Measurements from ENCODE around the gene NFATC3.

The NFATC3 gene

DNA sequence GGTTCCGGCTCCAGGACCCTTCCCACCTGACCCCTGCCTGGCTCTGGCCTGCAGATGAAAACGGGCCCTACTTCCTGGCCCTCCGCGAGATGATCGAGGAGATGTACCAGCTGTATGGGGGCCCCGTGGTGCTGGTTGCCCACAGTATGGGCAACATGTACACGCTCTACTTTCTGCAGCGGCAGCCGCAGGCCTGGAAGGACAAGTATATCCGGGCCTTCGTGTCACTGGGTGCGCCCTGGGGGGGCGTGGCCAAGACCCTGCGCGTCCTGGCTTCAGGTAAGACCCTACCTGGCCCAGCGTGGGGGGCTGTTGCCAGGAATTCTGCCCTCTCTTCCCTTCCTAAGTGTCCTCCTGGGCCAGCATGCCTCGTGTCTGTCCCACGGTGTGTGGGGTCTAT, 170.5 kb downstream of the NFATC3 start:
- no peak for DNase-seq

DNA sequence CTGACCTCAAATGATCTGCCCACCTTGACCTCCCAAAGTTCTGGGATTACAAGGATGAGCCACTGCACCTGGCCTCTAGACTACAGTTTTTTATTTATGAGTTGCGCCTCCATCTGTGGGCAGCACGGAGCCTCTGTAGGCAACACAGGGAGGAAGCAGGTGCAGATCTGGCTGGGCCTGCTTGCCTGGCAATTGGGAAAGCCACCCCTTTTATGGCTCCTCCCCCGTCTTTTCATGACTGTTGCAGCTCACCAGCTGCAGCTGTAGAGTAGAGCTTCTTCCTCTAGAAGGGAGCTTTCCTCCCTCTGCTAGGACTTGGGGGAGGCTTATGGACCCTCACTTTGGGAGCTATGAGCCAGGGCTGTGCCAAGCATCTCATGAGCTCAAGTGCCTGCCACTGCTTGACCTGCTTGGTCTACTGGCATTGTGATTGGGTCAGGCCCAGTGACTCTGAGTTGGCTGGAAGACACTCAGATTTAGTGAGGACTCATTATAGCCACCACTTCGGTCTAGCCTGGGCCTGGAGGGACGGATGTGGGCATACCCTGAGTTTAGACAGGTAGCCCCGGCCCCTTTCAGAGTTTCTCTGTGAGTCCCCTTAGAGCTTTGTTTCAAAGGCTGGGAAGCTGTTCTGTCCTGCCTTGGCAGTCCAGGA, 172.2 kb downstream of the NFATC3 start:
- no peak for DNase-seq

DNA sequence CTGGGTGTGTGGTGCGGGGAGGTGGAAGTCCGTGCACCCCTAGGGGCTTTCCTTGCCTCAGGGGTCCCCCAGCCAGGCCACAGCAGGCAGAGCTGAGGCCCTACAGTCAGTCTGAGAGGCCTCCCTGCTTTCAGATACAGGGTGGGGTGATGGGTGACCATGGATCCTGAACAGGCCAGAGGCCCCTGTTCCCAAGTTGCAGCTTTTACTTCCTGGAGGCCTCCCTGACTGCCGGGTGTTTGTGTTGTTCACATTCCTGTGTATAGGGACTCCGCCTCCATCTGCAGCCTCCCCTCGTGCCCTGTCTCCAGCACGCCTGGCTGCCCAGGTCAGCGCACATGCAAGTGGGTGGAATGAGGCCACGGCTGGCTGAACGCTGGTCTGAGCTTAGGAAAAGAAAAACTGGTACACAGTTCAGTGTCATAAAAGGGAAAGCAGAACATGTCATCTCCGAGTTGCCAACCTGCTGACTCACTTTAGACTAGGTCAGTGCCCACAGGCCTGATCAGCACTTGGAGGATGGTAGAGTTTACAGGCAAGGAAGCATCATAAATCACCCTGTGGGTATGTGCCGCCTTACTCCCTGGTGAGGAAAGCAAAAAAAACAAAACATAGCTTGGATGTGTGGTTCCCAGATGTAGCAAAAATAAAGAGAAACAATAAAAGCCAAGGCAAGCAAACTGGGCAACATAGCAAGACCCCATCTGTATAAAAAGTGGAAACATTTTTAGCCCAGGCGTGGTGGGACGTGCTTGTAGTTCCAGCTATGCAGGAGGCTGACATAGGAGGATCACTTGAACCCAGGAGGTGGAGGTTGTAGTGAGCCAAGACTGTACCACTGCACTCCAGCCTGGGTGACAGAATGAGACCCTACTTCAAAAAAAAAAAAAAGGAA, 173.0 kb downstream of the NFATC3 start:
- no peak for DNase-seq

DNA sequence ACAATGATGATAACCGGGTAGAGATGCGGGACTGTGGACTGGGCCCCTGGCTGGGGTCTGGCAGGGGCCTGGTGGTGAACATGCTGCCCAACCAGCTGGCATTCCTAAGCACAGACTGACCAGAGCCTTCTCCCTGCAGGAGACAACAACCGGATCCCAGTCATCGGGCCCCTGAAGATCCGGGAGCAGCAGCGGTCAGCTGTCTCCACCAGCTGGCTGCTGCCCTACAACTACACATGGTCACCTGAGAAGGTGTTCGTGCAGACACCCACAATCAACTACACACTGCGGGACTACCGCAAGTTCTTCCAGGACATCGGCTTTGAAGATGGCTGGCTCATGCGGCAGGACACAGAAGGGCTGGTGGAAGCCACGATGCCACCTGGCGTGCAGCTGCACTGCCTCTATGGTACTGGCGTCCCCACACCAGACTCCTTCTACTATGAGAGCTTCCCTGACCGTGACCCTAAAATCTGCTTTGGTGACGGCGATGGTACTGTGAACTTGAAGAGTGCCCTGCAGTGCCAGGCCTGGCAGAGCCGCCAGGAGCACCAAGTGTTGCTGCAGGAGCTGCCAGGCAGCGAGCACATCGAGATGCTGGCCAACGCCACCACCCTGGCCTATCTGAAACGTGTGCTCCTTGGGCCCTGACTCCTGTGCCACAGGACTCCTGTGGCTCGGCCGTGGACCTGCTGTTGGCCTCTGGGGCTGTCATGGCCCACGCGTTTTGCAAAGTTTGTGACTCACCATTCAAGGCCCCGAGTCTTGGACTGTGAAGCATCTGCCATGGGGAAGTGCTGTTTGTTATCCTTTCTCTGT, 174.0 kb downstream of the NFATC3 start:
- DNase-seq = no peak

DNA sequence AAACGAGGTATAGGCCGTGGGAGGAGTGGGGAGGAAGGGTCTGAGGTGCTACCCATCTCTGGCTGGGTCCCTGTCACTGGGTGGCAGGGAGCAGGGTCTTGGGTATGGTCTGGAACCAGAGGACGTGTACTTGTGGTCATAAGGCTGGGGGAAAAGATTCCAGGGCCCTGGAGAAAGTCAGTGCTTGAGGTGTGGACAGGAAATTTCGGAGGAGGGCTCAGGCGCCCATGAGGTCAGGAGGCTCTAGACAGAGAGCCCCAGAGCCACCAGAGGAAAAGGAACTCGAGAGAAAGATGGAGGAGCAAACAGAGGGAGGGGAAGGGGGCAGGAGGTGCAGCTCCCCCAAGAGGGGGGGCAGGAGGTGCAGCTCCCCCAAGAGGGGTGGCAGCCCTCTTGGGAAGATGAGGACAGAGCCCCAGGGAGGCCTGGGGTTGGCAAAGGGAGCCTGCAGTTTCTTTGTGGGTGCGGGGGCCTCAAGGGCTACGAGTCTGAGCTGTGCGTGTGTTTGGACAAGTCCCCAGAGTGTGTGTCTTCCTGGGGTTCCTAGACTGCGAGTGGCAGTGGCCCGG, 178.5 kb downstream of the NFATC3 start:
- DNase-seq = no peak

DNA sequence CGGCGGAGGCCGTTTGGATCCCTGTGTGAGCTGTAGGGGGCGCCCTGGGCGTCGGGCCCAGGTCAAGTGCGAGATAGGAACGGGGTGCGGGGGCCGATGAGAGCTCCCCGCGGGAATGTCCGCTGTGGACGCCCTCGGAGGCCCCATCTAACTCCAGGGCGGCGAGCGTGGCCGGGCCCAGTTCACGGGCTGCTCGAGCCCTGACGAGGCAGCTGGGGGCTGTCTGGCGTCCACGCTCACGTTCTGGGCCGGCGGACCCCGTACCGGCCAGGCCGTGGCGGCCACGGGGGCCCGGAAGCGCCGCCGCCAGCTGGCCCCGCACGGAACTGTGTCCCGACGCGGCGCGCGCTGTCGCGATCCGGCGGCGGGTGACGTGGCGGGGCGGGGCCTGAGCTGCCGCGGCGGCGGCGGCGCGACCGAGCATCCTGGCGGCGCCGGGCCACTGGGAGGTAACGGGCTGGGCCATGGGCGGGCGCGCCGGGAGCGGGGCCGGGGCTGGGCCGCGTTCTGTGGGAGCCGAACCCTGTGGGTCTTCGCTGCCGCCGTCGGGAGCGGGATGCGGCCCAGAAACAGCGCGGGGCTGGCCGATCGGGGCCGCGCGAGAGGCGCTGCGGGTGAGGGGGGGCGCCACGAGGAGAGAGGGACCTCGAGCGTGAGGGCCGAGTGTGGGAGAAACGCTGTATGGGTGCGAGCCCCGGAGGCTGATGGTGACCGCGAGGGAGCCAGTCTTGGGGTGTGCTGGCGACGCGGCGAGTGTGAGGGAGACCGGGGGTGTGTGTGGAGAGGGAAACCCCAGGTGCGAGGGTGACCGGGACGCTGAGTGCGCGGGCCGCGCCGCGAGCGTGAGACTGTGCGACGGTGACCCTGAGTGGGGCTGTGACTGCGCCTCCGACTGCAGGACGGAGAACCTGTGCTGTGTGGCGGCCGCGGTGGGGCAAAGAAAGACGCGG, 179.2 kb downstream of the NFATC3 start, which contains the start of gene SLC7A6:
SLC7A6 (plus strand) TSS at position 399 of the 950 bp plus-strand sequence. CDS start 10,201 bp downstream, outside the sequence.
- no peak for DNase-seq

DNA sequence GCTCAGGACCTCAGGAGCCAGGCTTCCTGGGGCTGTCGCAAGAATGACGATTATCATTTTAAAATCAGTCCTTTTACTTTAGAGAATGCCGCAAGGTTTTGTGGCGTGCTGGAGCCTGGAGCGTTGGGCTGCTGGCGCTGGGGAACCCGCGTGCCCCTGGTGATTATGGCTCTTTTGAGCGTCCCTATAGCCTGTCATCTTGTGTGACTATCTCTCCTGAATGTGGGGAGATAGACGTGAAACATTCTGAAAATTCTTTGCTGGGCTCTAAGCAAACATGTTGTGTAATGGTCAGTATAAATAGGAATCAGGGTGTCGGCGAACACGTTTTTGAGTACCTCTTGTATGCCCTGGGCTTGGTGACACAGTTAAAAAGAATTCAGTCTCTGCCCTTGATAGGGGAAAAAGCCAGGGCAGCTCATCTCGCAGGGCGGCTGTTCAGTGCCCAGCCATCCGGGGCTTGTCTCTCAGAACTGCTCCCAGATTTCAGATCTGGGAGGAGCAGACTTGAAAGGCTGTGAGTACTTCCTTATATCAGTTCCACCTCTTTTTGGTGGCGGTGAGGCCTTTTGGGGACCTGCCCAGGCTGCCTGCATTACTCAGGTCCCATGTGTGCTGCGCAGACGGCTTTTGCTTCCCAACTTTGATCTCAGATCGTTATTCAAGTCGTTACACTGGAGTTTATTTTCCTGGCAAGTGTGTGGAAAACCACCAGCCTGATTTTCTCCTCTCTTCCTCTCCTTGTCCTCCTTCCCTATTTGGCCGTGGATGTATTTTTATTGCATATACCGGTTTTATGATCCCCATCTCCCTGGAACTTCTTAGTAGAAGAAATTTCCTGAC, 180.1 kb downstream of the NFATC3 start:
- DNase-seq = no peak

DNA sequence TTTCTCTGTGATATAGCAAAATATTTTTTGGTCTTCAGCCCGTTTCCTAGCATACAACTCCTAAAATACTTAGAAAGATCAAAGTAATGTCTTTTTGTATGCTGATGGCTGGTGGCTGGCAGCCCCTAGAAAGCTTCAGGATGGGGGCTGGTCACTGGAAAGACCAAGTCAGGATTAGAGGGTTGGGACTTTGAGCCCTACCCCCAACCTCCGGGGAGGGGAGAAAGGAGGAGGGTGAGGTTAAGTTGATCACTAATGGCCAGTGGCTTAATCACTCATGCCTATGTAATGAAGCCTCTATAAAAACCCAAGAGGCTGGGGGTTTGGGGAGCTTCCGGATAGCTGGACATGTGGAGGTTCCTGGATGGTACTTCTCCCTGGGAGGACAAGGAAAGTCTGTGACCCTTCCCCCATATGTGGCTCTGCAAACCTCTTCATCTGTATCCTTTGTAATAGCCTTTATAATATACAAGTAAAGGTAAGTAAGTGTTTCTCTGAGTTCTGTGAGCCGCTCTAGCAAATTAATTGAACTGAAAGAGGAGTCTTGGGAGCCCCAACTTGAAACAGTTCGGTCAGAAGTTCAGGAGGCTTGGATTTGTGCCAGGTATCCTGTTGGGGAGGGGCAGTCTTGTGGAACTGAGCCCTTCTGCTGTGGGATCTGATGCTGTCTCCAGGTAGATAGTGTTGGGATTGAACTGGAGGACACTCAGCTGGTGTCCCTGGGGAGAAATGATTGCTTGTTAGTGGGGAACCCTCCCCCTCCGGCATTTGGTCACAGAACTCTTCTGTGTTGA, 182.6 kb downstream of the NFATC3 start:
- peak; percentile 48 to 66 for DNase-seq

DNA sequence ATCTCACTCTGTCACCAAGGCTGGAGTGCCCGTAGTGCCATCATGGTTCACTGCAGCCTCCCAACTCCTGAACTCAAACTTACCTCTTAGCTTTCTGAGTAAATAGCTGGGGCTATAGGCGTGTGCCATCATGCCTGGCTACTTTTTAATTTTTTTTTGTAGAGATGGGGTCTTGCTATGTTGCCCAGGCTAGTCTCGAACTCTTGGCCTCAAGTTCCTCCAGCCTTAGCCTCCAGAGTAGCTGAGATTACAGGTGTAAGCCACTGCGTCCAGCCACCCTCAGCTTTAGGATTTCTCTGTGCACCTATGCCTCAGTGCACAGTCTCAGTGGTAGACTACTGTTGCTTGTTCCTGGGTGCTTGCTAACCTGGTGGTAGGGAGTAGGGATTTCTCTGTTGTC, 184.6 kb downstream of the NFATC3 start:
- DNase-seq = no peak

DNA sequence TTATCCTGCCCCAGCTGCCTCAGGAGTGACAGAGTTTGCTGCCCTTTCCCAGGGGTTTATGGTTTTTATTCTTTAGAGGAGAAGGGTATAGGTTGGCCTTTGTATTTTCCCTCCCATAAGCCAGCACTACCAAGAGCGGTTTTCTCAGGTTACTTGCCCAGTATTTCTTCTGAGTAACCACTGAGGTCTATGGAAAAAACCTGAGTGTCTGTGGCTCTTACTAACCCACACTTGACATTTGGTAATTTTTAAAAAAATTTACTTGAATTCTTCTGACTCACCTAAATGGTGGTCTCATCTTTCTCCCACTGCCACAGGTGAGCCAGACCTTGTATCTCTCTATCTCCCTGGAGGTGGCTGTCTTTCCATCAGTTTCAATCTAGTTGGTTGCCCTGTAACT, 185.2 kb downstream of the NFATC3 start:
- DNase-seq = no peak

DNA sequence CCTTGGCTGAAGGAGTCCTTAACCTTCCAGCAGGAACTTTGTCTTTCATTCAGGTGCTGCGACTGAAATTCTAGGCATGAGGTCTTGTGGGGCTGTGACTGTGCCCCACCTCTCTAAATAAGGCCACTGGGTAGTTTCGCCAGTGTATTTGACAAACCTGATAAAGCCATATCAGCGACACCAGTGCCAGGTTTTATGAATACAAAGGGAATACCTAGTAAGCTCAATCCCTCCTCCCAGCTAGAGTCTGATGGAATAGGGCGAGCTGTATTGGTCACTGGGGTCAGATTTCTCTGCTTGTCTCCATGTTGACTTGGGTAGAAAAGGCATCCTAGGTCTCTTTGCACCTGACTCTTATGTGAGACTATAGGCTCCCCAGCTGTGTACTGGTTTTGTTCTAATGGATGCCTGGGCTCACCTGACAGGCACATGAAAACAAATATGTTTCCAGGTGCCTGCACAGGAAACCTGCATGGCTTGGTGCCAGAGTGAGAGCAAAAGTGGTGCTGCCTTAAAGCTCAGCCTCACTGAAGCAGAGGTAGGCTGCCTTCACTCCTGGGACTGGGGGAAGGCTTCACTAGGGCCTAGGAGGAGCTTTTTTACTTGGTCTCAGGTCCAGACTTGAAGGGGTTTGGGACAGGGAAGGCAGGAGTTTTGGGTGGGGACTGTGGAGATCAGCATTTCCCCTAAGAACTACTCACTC, 187.5 kb downstream of the NFATC3 start:
- no peak for DNase-seq

DNA sequence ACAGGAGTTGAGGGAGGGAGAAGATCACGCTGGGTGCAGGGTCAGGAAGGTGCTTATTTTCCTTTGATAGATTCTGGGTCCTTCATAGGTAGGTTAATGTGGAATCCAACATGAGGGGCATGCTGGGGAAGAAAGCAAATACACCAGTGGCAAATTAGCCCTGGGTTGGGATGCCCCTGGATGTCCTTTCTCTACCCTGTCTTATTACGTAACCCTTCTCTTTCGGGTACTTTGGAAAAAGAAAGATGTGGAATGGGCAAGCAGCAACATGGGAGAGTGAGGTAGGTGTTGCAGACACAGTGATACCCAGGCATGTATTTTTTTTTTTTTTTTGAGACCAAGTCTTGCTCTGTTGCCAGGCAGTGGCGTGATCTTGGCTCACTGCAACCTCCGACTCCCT, 188.3 kb downstream of the NFATC3 start:
- DNase-seq = no peak

DNA sequence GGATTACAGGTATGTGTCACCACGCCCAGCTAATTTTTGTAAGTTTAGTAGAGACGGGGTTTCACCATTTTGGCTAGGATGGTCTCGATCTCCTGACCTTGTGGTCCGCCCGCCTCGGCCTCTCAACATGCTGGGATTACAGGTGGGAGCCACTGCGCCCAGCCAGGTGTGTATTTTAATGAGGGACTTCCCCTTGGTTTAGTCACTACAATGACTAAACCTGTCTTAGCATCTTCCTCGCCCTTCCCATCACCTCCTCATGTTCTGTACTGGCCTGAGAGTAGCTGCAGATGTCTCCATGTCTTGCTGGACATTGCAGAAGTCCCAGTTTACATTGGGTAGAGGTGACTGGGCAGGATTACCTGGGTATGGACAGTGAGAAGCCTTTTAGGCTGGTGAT, 188.7 kb downstream of the NFATC3 start:
- DNase-seq = no peak

DNA sequence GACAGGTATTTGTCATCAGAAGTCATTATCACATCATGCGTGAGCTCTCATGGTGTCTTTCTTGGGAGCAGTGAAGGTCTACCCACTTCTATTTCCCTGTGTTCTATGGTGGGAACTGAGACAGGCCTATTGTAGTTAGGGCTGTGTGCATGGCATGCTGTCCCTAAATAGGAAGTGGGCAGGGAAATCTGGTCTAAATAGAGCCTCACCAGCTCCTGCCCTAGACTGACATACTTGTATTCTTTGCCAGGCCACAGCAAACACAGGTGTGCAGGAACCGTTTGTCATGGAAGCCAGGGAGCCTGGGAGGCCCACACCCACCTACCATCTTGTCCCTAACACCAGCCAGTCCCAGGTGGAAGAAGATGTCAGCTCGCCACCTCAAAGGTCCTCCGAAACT, 189.3 kb downstream of the NFATC3 start:
- no peak for DNase-seq

DNA sequence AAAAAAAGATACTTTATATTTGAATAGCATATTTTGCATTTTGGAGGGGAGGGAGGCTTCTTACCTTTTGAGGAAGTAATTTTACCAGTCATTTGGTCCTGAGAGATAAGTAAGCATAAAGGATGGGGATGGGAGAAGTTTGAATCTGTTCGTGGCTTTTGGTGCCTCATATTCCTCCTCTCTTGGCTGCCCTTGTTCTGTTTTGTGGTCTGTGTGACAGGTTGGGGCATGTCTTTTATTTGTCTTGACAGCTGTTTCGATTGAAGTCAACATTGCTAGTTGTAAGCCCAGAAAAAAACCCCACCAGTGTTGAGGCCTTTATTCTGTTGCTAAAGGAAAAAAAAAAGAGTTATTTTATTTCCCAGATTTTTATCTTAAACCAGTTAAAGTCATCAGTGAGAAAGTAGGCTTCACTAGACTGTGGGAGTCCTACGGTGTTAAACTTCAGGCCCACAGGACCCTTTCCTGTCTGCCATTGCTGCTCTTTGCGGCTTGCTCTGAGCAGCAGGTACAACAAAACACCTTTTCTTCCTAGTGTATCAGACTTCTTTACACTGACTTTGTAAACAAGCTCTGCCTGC, 190.5 kb downstream of the NFATC3 start:
- DNase-seq = peak; percentile 25 to 38

DNA sequence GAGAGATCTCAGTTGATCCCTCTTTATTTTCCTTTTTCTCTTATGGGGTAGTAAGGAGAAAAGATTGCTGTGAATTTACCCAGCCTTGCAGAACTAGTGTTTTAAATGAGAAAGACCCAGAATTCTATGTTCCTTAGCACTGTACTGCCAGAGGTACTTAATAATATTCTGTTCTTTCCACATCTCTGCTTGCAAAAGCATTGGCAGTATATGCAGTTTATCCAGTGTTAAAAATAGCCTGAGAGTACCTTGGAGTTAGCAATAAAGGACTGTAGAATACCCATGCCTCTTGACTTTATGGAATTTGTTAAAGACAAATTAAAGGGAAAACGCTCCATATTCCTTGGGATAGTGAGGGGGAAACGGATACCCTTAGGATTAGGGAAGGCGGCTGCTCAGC, 191.1 kb downstream of the NFATC3 start:
- DNase-seq = no peak
